ENCODE measurements around the gene CRNKL1. TPM values are rescaled to one million over a fixed set of nuclear protein-coding genes. Genes with fewer than 3 reads are reported as not detected.

Gene CRNKL1
- total RNA-seq, 1 donor from 2014 or later: 20.4 TPM

GRCh38 chr20:20017001-20017843 is 35.0 kb downstream of the CRNKL1 start, which contains the start of gene NAA20:
NAA20 (plus strand) TSS chr20:20017362; CDS start chr20:20017397, 35 bp downstream.
- peak; percentile 84 for TF ChIP-seq CTCF (IDR thresholded peaks at IDR 0.05)
- DNase-seq (peak; percentile 97), ATAC-seq (peak; percentile 97 to 98)
- H3K36me3 ChIP-seq: peaks cover under 1% of the 10 kb centered on the region
- no peaks in the 10 kb centered on the region for H3K27me3 ChIP-seq (ENCODE audit: low read depth)
- intact Hi-C loops (cut with DNase I): no loop called here
- H3K27ac ChIP-seq: peak within 1 kb of the TSS; percentile 87
- peaks cover 39% of the 10 kb centered on the region for H3K4me1 ChIP-seq
- H3K9me3 ChIP-seq: no peaks in the 10 kb centered on the region
- peak within 1 kb of the TSS; percentile 96 for H3K4me3 ChIP-seq

GRCh38 chr20:20014659-20015058 is 37.6 kb downstream of the CRNKL1 start:
- Histone ChIP-seq H3K27ac (no peak overlapping the region), H3K4me3 (no peak overlapping the region), H3K9me3 (no peaks in the 10 kb centered on the region), H3K4me1 (peaks cover 51% of the 10 kb centered on the region), H3K36me3 (no peaks in the 10 kb centered on the region), H3K27me3 (ENCODE audit: low read depth) (no peaks in the 10 kb centered on the region)
- peak; percentile 7 to 44 for ATAC-seq
- TF ChIP-seq CTCF (IDR thresholded peaks at IDR 0.05): no peak
- intact Hi-C loops (cut with DNase I): no loop called here
- no peak for DNase-seq

GRCh38 chr20:20012541-20012940 is 39.7 kb downstream of the CRNKL1 start:
- no peaks in the 10 kb centered on the region for H3K9me3 ChIP-seq
- no peak for TF ChIP-seq CTCF (IDR thresholded peaks at IDR 0.05)
- no peak overlapping the region for H3K4me3 ChIP-seq
- H3K27ac ChIP-seq: no peak overlapping the region
- intact Hi-C loops (cut with DNase I): no loop called here
- no peaks in the 10 kb centered on the region for H3K27me3 ChIP-seq (ENCODE audit: low read depth)
- no peaks in the 10 kb centered on the region for H3K36me3 ChIP-seq
- no peak for DNase-seq
- H3K4me1 ChIP-seq: peaks cover 31% of the 10 kb centered on the region
- no peak for ATAC-seq

GRCh38 chr20:20010639-20011500 is 41.4 kb downstream of the CRNKL1 start:
- no peaks in the 10 kb centered on the region for H3K9me3 ChIP-seq
- no peaks in the 10 kb centered on the region for H3K27me3 ChIP-seq (ENCODE audit: low read depth)
- DNase-seq (no peak), ATAC-seq (no peak)
- peak overlapping the region; percentile 15 for H3K27ac ChIP-seq
- no peak for TF ChIP-seq CTCF (IDR thresholded peaks at IDR 0.05)
- no peak overlapping the region for H3K4me3 ChIP-seq
- intact Hi-C loops (cut with DNase I): no loop called here
- peaks cover 31% of the 10 kb centered on the region for H3K4me1 ChIP-seq
- H3K36me3 ChIP-seq: no peaks in the 10 kb centered on the region

- intact Hi-C loops (cut with DNase I): no loop called here
- no peaks in the 10 kb centered on the region for H3K9me3 ChIP-seq
- TF ChIP-seq CTCF (IDR thresholded peaks at IDR 0.05): no peak
- no peak overlapping the region for H3K27ac ChIP-seq
- H3K27me3 ChIP-seq (ENCODE audit: low read depth): no peaks in the 10 kb centered on the region
- no peak overlapping the region for H3K4me3 ChIP-seq
- H3K4me1 ChIP-seq: peaks cover 25% of the 10 kb centered on the region
- no peak for ATAC-seq
- no peaks in the 10 kb centered on the region for H3K36me3 ChIP-seq
- no peak for DNase-seq
Measured at GRCh38 chr20:20009784-20010253, 42.4 kb downstream of the CRNKL1 start.

All from lower lobe of right lung (tissue), 2 donors.